KMS-11 (cell line): ENCODE measurements around the gene FMO5.
A peak's percentile ranks its signal among the peaks of the same experiment; 100 is the strongest.

Source experiments
- H2AFZ ChIP-seq: fragments of 200-600 bp; sonication (generic); 2 replicates; pipeline ENCODE4 v1.6.1; 2016; ENCODE audit warnings: antibody characterized with exemption, mixed run types, low read depth
- H3K27ac ChIP-seq: fragments of 200-600 bp; sonication (generic); 2 replicates; pipeline ENCODE4 v1.6.1; 2016; ENCODE audit warnings: mild to moderate bottlenecking, mixed run types
- H3K27me3 ChIP-seq: fragments of 200-600 bp; sonication (generic); 2 replicates; pipeline ENCODE4 v1.6.1; 2017; ENCODE audit warnings: mild to moderate bottlenecking, low read depth, mixed run types, moderate library complexity; ENCODE audit not compliant: insufficient read depth
- H3K36me3 ChIP-seq: fragments of 200-600 bp; sonication (generic); 2 replicates; pipeline ENCODE4 v1.6.1; 2017; ENCODE audit warnings: mild to moderate bottlenecking, mixed run types; ENCODE audit not compliant: insufficient read depth
- H3K4me1 ChIP-seq: fragments of 200-600 bp; sonication (generic); 2 replicates; pipeline ENCODE4 v1.6.1; 2016; ENCODE audit warnings: mild to moderate bottlenecking, low read depth, mixed run types; ENCODE audit not compliant: poor library complexity, severe bottlenecking
- H3K4me2 ChIP-seq: fragments of 200-600 bp; sonication (generic); 2 replicates; pipeline ENCODE4 v1.7.0; 2016; ENCODE audit warnings: mild to moderate bottlenecking, mixed run types
- H3K4me3 ChIP-seq: fragments of 200-600 bp; sonication (generic); IDR thresholded peaks from 2 replicates; pipeline ENCODE4 v1.6.1; 2017; ENCODE audit warnings: low read depth, low read length, mixed read lengths; ENCODE audit not compliant: insufficient read depth
- H3K79me2 ChIP-seq: fragments of 200-600 bp; sonication (generic); 2 replicates; pipeline ENCODE4 v1.6.1; 2016; ENCODE audit warnings: low read depth, mixed run types; ENCODE audit not compliant: insufficient read depth
- H3K9ac ChIP-seq: fragments of 200-600 bp; sonication (generic); 2 replicates; pipeline ENCODE4 v1.6.1; 2016; ENCODE audit warnings: mild to moderate bottlenecking, mixed run types
- H4K20me1 ChIP-seq: fragments of 200-600 bp; sonication (generic); 2 replicates; pipeline ENCODE4 v1.6.1; 2016; ENCODE audit warnings: mild to moderate bottlenecking, mixed run types; ENCODE audit not compliant: insufficient read depth
- CTCF ChIP-seq: fragments of 200-600 bp; sonication (generic); conservative IDR thresholded peaks from 2 replicates; pipeline ENCODE4 v1.6.1; 2017; ENCODE audit warnings: low read depth, mild to moderate bottlenecking, antibody characterized with exemption, low read length, moderate library complexity, mixed read lengths

Gene FMO5

GRCh38 chr1:147169840-147170674 lies 55.1 kb downstream of the FMO5 start:
- H3K27ac ChIP-seq = no peak overlapping the region
- H3K4me1 ChIP-seq = peaks cover 37% of the 10 kb centered on the region
- no peaks in the 10 kb centered on the region for H3K27me3 ChIP-seq
- H2AFZ ChIP-seq = no peak overlapping the region
- no peaks in the 10 kb centered on the region for H3K36me3 ChIP-seq
- no peak for TF ChIP-seq CTCF
- no peak overlapping the region for H3K9ac ChIP-seq
- peaks cover 47% of the 10 kb centered on the region for H3K79me2 ChIP-seq
- peak overlapping the region; percentile 82 for H3K4me2 ChIP-seq
- H4K20me1 ChIP-seq = no peaks in the 10 kb centered on the region
- no peak overlapping the region for H3K4me3 ChIP-seq

DNA sequence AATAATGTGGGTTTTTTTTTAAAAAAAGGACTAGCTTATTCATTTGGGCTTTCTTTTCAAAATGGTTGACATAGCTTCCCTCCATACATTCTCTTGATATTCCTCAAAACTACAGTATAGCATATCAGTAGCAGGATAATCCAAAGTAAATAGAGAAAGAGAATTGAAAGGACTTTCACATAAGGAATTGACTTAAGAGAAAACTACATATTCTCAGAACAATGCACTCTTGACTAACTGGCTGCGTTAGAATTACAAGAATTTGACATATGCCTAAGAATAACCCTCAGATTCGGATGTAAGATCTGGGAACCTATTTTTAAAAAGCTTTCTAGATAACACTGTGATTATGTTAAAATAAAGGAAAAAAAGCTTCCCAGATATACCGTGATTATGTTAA lies 56.0 kb downstream of the FMO5 start:
- Histone ChIP-seq H3K4me3 (no peak overlapping the region), H3K4me1 (peaks cover 35% of the 10 kb centered on the region), H3K4me2 (peak overlapping the region; percentile 82; the same call in 1 of the 2 replicates), H3K9ac (no peak overlapping the region), H2AFZ (no peak overlapping the region), H3K36me3 (no peaks in the 10 kb centered on the region), H3K79me2 (peaks cover 47% of the 10 kb centered on the region), H4K20me1 (no peaks in the 10 kb centered on the region), H3K27ac (no peak overlapping the region), H3K27me3 (no peaks in the 10 kb centered on the region)
- no peak for TF ChIP-seq CTCF

DNA sequence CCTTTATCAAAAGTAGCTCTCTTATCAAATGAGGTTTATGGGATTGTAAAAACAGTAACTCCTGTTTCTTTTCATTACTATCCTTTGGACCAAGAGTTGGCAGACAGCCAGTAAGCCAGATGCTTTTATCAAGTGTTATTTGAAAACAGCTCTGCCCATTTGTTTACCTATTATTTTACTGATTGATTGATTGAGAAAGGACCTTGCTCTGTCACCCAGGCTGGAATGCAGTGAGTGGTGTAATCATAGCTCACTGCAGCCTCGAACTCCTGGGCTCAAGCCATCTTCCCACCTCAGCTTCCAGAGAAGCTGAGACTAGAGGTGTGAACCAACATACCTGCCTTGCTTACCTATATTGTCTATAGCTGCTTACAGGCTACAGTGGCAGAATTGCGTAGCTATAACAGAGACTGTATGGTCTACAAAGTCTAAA lies 56.5 kb downstream of the FMO5 start:
- no peak for TF ChIP-seq CTCF
- no peak overlapping the region for H3K9ac ChIP-seq
- H3K27me3 ChIP-seq = no peaks in the 10 kb centered on the region
- no peak overlapping the region for H3K4me3 ChIP-seq
- no peaks in the 10 kb centered on the region for H3K36me3 ChIP-seq
- peaks cover 29% of the 10 kb centered on the region for H3K4me1 ChIP-seq
- H2AFZ ChIP-seq = no peak overlapping the region
- H3K79me2 ChIP-seq = peaks cover 47% of the 10 kb centered on the region
- H4K20me1 ChIP-seq = no peaks in the 10 kb centered on the region
- no peak overlapping the region for H3K4me2 ChIP-seq
- no peak overlapping the region for H3K27ac ChIP-seq

- Histone ChIP-seq H3K27me3 (no peaks in the 10 kb centered on the region), H2AFZ (no peak overlapping the region), H4K20me1 (no peaks in the 10 kb centered on the region), H3K27ac (no peak overlapping the region), H3K4me1 (peaks cover 24% of the 10 kb centered on the region), H3K4me3 (no peak overlapping the region), H3K79me2 (peaks cover 47% of the 10 kb centered on the region), H3K4me2 (no peak overlapping the region), H3K9ac (no peak overlapping the region), H3K36me3 (no peaks in the 10 kb centered on the region)
- TF ChIP-seq CTCF = no peak
Measured at GRCh38 chr1:147167365-147167764, 57.8 kb downstream of the FMO5 start.
